SK-N-SH (cell line): Measurements from ENCODE around the gene TTC17. TPM values are rescaled to one million over a fixed set of nuclear protein-coding genes. Genes with fewer than 3 reads are reported as not detected.

ENCODE experiments used
- CTCF ChIA-PET: fragments of 300-600, 350-600 bp; formaldehyde crosslinking; extraction: SDS; loops from one replicate; lab custom pipeline; 2021; lab: Yijun Ruan, JAX
- POLR2A ChIA-PET: fragments of 350-600 bp; sonication (Branson Sonifier 250); formaldehyde crosslinking; extraction: SDS; loops from one replicate; lab custom pipeline; 2020; ENCODE audit warnings: antibody characterized with exemption, inconsistent platforms; lab: Yijun Ruan, JAX
- DNase-seq: peaks from one replicate; pipeline ENCODE4 v3.0.0; 2012
- H2AFZ ChIP-seq: fragments of 200-600 bp; sonication (generic); 2 replicates; pipeline ENCODE4 v1.8.1; 2016; ENCODE audit warnings: antibody characterized with exemption, mild to moderate bottlenecking, low read depth
- H3F3A ChIP-seq: fragments of 200-600 bp; sonication (generic); replicated peaks from 2 replicates; pipeline ENCODE3; 2016; ENCODE audit warnings: antibody characterized with exemption, mild to moderate bottlenecking; ENCODE audit not compliant: insufficient read depth
- H3K27ac ChIP-seq, 2 experiments: fragments of 200-500 bp in 1 of 2; fragments of 200-600 bp in 1 of 2; sonication (Bioruptor generic) in 1 of 2; sonication (generic), shearing (Covaris generic) in 1 of 2; 2 replicates each; pipeline versions ENCODE4 v1.5.1 to v1.6.1; 2014 to 2016; ENCODE audit warnings: low read depth in 2 of 2, inconsistent platforms in 1 of 2, low read length in 1 of 2, mild to moderate bottlenecking in 1 of 2, mixed read lengths in 1 of 2
- H3K27me3 ChIP-seq: fragments of 200-600 bp; sonication (generic), shearing (Covaris generic); 2 replicates; pipeline ENCODE4 v1.6.1; 2016; ENCODE audit warnings: mixed run types; ENCODE audit not compliant: insufficient read depth
- H3K36me3 ChIP-seq, 2 experiments: fragments of 200-500 bp in 1 of 2; fragments of 200-600 bp in 1 of 2; sonication (Bioruptor generic) in 1 of 2; sonication (generic) in 1 of 2; replicated peaks in 1 of 2; 2 replicates each; pipeline versions ENCODE3 to v1.5.1; 2014 to 2016; ENCODE audit warnings: low read length in 1 of 2, mild to moderate bottlenecking in 1 of 2; ENCODE audit not compliant: insufficient read depth in 2 of 2, control insufficient read depth in 1 of 2
- H3K4me1 ChIP-seq, 2 experiments: fragments of 200-500 bp in 1 of 2; fragments of 200-600 bp in 1 of 2; sonication (Bioruptor generic) in 1 of 2; sonication (generic), shearing (Covaris generic) in 1 of 2; 2 replicates each; pipeline versions ENCODE4 v1.5.1 to v1.6.1; 2014 to 2016; ENCODE audit warnings: low read depth in 1 of 2, low read length in 1 of 2, mixed run types in 1 of 2; ENCODE audit not compliant: insufficient read depth in 2 of 2, control insufficient read depth in 1 of 2
- H3K4me2 ChIP-seq: fragments of 200-600 bp; sonication (generic), shearing (Covaris generic); 2 replicates; pipeline ENCODE4 v1.6.1; 2017; ENCODE audit warnings: mixed run types
- H3K4me3 ChIP-seq, 2 experiments: fragments of 200-500 bp in 1 of 2; fragments of 200-600 bp in 1 of 2; sonication (Bioruptor generic) in 1 of 2; sonication (generic), shearing (Covaris generic) in 1 of 2; 2 replicates each; pipeline versions ENCODE4 v1.5.1 to v1.8.1; 2014 to 2016; ENCODE audit warnings: low read depth in 2 of 2, inconsistent platforms in 1 of 2, low read length in 1 of 2, mild to moderate bottlenecking in 1 of 2, mixed read lengths in 1 of 2, moderate library complexity in 1 of 2
- H3K79me2 ChIP-seq: fragments of 200-600 bp; sonication (generic); 2 replicates; pipeline ENCODE4 v1.8.1; 2017; ENCODE audit warnings: mild to moderate bottlenecking; ENCODE audit not compliant: insufficient read depth
- H3K9ac ChIP-seq: fragments of 200-600 bp; sonication (generic); 2 replicates; pipeline ENCODE4 v1.6.1; 2017; ENCODE audit warnings: mixed run types
- H3K9me2 ChIP-seq: fragments of 200-600 bp; sonication (generic); 2 replicates; pipeline ENCODE4 v1.6.1; 2017; ENCODE audit warnings: mixed run types
- H3K9me3 ChIP-seq: fragments of 200-600 bp; sonication (generic); 2 replicates; pipeline ENCODE4 v1.6.1; 2017; ENCODE audit warnings: mixed run types, mild to moderate bottlenecking, moderate library complexity
- H4K20me1 ChIP-seq: fragments of 200-600 bp; sonication (generic); 2 replicates; pipeline ENCODE4 v1.6.1; 2017; ENCODE audit warnings: mild to moderate bottlenecking, mixed run types; ENCODE audit not compliant: insufficient read depth
- CHD2 ChIP-seq: fragments of 150-350 bp; IDR thresholded peaks from 2 replicates; pipeline ENCODE4 v1.6.1; 2018; ENCODE audit warnings: low read length; ENCODE audit not compliant: partially characterized antibody
- ELF1 ChIP-seq: IDR thresholded peaks from 2 replicates; pipeline ENCODE4 v1.4.0; 2012
- FOSL2 ChIP-seq: IDR thresholded peaks from 2 replicates; pipeline ENCODE4 v1.4.0; 2012; ENCODE audit warnings: low read depth, mild to moderate bottlenecking, moderate library complexity, borderline replicate concordance
- RFX5 ChIP-seq: IDR thresholded peaks from 2 replicates; pipeline ENCODE4 v1.6.1; 2012; ENCODE audit warnings: mild to moderate bottlenecking, improper control_type of control experiment, low read length
- RXRA ChIP-seq: IDR thresholded peaks from 2 replicates; pipeline ENCODE4 v1.4.0; 2012; ENCODE audit warnings: low read depth, mild to moderate bottlenecking, borderline replicate concordance
- SMC3 ChIP-seq: IDR thresholded peaks from 2 replicates; pipeline ENCODE4 v1.6.1; 2012; ENCODE audit warnings: low read depth, low read length, improper control_type of control experiment
- TEAD4 ChIP-seq: IDR thresholded peaks from 2 replicates; pipeline ENCODE4 v1.4.0; 2012; ENCODE audit warnings: mild to moderate bottlenecking, borderline replicate concordance; ENCODE audit not compliant: insufficient read depth
- WGBS: methylation state at CpG from one replicate; pipeline ENCODE4 v1.1.6; 2017; ENCODE audit warnings: low lambda C conversion rate; 5-methylcytosine and 5-hydroxymethylcytosine counted together
- polyA plus RNA-seq, 3 experiments: library from polyadenylated mRNA; depleted of rRNA; stranded (reverse); fragments of >200 nt; gene quantifications; 2 replicates each; pipeline ENCODE4 v1.2.3, GENCODE V29; 2012
- TF ChIP-seq, protein P1 (sequence below): IDR thresholded peaks from 2 replicates; pipeline ENCODE4 v1.4.0; 2012; ENCODE audit warnings: low read depth, borderline replicate concordance
- TF ChIP-seq, protein P2 (sequence below): IDR thresholded peaks from 2 replicates; pipeline ENCODE4 v1.6.1; 2012; ENCODE audit warnings: mild to moderate bottlenecking, low read depth, low read length, moderate library complexity
- TF ChIP-seq, protein P3 (sequence below): fragments of 150-350 bp; IDR thresholded peaks from 2 replicates; pipeline ENCODE4 v1.6.1; 2017; ENCODE audit warnings: antibody characterized with exemption, low read length, low read depth, borderline replicate concordance
- TF ChIP-seq, protein P4 (sequence below): fragments of 200-600 bp; sonication (generic); IDR thresholded peaks from 2 replicates; pipeline ENCODE4 v1.6.1; 2017; ENCODE audit warnings: antibody characterized with exemption, mild to moderate bottlenecking, moderate library complexity

The TTC17 gene
- polyA plus RNA-seq, 1 of the 3 experiments (the other 2 are of a cell fraction): 66.0 TPM

DNA sequence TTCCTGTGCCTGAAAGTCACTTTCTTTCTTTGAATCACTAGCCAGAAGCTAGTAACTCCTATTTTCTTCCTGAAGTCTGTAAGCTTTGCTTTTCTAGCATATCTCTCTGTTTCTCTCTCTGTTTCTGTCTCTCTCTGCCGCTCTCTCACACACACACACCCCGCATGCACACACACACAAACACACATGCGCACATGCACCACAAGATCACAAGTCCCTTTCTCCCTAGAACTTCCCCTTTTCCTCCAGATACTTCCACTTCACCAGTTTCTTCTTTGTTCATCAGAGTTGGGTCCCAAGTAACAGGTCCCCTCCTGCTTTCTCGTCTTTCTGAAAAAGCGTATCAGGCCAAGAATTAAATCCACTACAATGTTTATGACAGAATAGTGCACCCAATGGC lies 173.3 kb downstream of the TTC17 start:
- no peak overlapping the region for H3K27ac ChIP-seq
- no peak overlapping the region for H2AFZ ChIP-seq
- no peak for TF ChIP-seq CHD2
- TF ChIP-seq, protein P1, sequence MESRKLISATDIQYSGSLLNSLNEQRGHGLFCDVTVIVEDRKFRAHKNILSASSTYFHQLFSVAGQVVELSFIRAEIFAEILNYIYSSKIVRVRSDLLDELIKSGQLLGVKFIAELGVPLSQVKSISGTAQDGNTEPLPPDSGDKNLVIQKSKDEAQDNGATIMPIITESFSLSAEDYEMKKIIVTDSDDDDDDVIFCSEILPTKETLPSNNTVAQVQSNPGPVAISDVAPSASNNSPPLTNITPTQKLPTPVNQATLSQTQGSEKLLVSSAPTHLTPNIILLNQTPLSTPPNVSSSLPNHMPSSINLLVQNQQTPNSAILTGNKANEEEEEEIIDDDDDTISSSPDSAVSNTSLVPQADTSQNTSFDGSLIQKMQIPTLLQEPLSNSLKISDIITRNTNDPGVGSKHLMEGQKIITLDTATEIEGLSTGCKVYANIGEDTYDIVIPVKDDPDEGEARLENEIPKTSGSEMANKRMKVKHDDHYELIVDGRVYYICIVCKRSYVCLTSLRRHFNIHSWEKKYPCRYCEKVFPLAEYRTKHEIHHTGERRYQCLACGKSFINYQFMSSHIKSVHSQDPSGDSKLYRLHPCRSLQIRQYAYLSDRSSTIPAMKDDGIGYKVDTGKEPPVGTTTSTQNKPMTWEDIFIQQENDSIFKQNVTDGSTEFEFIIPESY: no peak
- no peak for TF ChIP-seq FOSL2
- TF ChIP-seq, protein P2, sequence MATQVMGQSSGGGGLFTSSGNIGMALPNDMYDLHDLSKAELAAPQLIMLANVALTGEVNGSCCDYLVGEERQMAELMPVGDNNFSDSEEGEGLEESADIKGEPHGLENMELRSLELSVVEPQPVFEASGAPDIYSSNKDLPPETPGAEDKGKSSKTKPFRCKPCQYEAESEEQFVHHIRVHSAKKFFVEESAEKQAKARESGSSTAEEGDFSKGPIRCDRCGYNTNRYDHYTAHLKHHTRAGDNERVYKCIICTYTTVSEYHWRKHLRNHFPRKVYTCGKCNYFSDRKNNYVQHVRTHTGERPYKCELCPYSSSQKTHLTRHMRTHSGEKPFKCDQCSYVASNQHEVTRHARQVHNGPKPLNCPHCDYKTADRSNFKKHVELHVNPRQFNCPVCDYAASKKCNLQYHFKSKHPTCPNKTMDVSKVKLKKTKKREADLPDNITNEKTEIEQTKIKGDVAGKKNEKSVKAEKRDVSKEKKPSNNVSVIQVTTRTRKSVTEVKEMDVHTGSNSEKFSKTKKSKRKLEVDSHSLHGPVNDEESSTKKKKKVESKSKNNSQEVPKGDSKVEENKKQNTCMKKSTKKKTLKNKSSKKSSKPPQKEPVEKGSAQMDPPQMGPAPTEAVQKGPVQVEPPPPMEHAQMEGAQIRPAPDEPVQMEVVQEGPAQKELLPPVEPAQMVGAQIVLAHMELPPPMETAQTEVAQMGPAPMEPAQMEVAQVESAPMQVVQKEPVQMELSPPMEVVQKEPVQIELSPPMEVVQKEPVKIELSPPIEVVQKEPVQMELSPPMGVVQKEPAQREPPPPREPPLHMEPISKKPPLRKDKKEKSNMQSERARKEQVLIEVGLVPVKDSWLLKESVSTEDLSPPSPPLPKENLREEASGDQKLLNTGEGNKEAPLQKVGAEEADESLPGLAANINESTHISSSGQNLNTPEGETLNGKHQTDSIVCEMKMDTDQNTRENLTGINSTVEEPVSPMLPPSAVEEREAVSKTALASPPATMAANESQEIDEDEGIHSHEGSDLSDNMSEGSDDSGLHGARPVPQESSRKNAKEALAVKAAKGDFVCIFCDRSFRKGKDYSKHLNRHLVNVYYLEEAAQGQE: no peak
- TF ChIP-seq RFX5: no peak
- TF ChIP-seq, protein P3, sequence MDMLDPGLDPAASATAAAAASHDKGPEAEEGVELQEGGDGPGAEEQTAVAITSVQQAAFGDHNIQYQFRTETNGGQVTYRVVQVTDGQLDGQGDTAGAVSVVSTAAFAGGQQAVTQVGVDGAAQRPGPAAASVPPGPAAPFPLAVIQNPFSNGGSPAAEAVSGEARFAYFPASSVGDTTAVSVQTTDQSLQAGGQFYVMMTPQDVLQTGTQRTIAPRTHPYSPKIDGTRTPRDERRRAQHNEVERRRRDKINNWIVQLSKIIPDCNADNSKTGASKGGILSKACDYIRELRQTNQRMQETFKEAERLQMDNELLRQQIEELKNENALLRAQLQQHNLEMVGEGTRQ: no peak
- TF ChIP-seq, protein P4, sequence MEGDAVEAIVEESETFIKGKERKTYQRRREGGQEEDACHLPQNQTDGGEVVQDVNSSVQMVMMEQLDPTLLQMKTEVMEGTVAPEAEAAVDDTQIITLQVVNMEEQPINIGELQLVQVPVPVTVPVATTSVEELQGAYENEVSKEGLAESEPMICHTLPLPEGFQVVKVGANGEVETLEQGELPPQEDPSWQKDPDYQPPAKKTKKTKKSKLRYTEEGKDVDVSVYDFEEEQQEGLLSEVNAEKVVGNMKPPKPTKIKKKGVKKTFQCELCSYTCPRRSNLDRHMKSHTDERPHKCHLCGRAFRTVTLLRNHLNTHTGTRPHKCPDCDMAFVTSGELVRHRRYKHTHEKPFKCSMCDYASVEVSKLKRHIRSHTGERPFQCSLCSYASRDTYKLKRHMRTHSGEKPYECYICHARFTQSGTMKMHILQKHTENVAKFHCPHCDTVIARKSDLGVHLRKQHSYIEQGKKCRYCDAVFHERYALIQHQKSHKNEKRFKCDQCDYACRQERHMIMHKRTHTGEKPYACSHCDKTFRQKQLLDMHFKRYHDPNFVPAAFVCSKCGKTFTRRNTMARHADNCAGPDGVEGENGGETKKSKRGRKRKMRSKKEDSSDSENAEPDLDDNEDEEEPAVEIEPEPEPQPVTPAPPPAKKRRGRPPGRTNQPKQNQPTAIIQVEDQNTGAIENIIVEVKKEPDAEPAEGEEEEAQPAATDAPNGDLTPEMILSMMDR: no peak
- TF ChIP-seq RXRA: no peak
- no peak for TF ChIP-seq SMC3
- no peak for TF ChIP-seq ELF1
- TF ChIP-seq TEAD4: no peak
- no peaks in the 10 kb centered on the region for H3K4me1 ChIP-seq
- POLR2A ChIA-PET: no interaction called here
- no peaks in the 10 kb centered on the region for H3K79me2 ChIP-seq
- no peaks in the 10 kb centered on the region for H3F3A ChIP-seq
- no peaks in the 10 kb centered on the region for H4K20me1 ChIP-seq
- peaks cover 4% of the 10 kb centered on the region; the same call in 1 of the 2 replicates for H3K27me3 ChIP-seq
- no peak for DNase-seq
- no peak overlapping the region for H3K9ac ChIP-seq
- no peaks in the 10 kb centered on the region for H3K9me3 ChIP-seq
- WGBS: 65% methylated on average over 5 of the region's 5 CpGs
- H3K4me3 ChIP-seq: no peak overlapping the region
- no peaks in the 10 kb centered on the region for H3K9me2 ChIP-seq
- no peak overlapping the region for H3K4me2 ChIP-seq
- CTCF ChIA-PET: no interaction called here
- H3K36me3 ChIP-seq: no peaks in the 10 kb centered on the region
